Bronchial epithelial cell (primary cell): ENCODE data around the gene EML4. TPM values are rescaled to one million over a fixed set of nuclear protein-coding genes. Genes with fewer than 3 reads are reported as not detected.

Experiments used
- DNase-seq: peaks from one replicate; pipeline ENCODE4 v3.0.0-alpha.2; 2010; ENCODE audit warnings: low read depth
- FAIRE-seq: peaks from 2 replicates; lab custom pipeline; 2011; peaks lifted over from hg19 to GRCh38; lab: Jason Lieb, UNC
- H3K27me3 ChIP-seq: 2 replicates; pipeline ENCODE4 v1.5.1; 2011; ENCODE audit warnings: low read length; ENCODE audit not compliant: control insufficient read depth, insufficient read depth
- H3K36me3 ChIP-seq: 2 replicates; pipeline ENCODE4 v1.5.1; 2011; ENCODE audit warnings: low read length; ENCODE audit not compliant: control insufficient read depth, insufficient read depth
- H3K4me3 ChIP-seq: 2 replicates; pipeline ENCODE4 v1.5.1; 2011; ENCODE audit warnings: mild to moderate bottlenecking, low read depth, low read length, control low read depth
- total RNA-seq: library from RNA; depleted of rRNA; stranded (reverse); fragments of >200 nt; gene quantifications from 2 replicates; pipeline ENCODE4 v1.2.1, GENCODE V29; 2014
- TF ChIP-seq, protein P1 (sequence below): IDR thresholded peaks from 2 replicates; pipeline ENCODE4 v1.5.1; 2011; ENCODE audit warnings: mild to moderate bottlenecking, moderate library complexity, low read length, control low read depth, inconsistent platforms; ENCODE audit not compliant: insufficient read depth, severe bottlenecking

EML4 gene
- total RNA-seq, 1 donor from 2014 or later = 26.3 TPM

DNA sequence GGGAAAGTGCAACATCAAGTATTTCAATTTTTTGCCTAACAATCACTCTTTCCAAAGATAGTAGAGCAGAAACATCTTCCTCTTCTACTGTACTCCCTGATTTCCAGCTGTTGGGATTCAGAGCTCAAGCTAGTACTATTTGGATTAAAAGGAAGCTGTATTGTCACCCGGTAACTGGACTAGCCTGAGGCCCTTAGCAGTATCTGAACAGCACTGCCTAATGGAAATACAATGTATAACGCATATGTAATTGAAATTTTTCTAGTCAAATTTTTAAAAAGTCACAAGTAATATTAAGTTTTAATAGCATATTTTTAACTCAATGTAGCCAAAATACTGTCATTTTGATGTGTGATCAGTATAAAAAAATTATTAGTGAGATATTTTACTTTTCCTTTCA lies 105.7 kb downstream of the EML4 start:
- DNase-seq = no peak
- H3K36me3 ChIP-seq = no peaks in the 10 kb centered on the region
- no peaks in the 10 kb centered on the region for H3K27me3 ChIP-seq
- TF ChIP-seq, protein P1, sequence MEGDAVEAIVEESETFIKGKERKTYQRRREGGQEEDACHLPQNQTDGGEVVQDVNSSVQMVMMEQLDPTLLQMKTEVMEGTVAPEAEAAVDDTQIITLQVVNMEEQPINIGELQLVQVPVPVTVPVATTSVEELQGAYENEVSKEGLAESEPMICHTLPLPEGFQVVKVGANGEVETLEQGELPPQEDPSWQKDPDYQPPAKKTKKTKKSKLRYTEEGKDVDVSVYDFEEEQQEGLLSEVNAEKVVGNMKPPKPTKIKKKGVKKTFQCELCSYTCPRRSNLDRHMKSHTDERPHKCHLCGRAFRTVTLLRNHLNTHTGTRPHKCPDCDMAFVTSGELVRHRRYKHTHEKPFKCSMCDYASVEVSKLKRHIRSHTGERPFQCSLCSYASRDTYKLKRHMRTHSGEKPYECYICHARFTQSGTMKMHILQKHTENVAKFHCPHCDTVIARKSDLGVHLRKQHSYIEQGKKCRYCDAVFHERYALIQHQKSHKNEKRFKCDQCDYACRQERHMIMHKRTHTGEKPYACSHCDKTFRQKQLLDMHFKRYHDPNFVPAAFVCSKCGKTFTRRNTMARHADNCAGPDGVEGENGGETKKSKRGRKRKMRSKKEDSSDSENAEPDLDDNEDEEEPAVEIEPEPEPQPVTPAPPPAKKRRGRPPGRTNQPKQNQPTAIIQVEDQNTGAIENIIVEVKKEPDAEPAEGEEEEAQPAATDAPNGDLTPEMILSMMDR = no peak
- FAIRE-seq = no peak
- H3K4me3 ChIP-seq = no peak overlapping the region

DNA sequence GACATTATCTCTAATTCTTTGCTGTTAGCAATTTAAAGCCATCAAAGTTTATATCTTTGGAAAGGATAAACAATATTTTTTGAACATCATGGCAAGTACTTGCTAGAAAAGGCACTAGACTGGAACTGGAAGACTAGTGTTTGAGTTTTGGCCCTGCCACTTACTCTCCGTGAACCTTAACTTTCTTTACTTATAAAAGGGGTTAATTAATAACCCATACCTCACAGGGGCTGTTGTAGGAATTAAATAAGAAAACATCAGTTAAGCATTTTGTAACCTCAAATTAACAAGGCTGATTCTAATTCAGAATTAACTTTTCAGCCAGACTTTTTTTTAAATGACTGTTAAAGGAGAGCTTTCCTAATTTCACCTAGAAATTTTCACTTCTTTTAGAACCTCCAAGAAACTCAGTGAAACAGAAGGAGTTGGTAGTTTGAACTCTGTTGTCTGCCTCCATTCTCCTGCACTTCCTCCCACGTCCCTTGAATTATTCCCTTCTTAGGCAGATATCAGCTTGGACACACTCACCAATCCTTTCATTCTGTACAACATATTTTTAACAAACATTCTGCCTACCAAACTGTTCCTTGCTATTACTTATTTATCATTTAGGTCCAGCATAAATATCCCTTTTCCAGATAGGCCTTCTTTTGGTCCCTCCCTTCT lies 112.4 kb downstream of the EML4 start:
- TF ChIP-seq, protein P1 = no peak
- Histone ChIP-seq H3K36me3 (no peaks in the 10 kb centered on the region), H3K4me3 (no peak overlapping the region), H3K27me3 (no peaks in the 10 kb centered on the region)
- FAIRE-seq (no peak), DNase-seq (no peak)

DNA sequence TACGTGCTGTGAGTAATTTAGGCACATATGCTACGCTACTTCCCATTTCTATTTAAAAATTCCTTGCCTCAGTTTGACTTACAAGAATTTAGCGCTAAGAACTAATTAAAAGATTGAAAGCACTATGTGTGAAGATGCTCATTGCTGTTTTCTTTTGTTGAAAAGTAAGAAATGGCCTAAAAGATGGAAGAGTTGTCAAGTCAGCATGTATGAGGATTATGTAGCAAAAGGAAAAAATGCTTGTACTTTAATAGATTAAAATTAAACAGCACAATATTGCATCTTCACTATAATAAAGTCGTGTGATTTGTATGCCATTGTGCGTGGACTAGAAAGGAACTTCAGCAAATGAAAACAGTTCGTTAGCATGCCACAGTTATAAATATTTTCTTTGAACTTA lies 114.9 kb downstream of the EML4 start:
- Histone ChIP-seq H3K4me3 (no peak overlapping the region), H3K27me3 (no peaks in the 10 kb centered on the region), H3K36me3 (no peaks in the 10 kb centered on the region)
- FAIRE-seq (no peak), DNase-seq (no peak)
- TF ChIP-seq, protein P1 = no peak

DNA sequence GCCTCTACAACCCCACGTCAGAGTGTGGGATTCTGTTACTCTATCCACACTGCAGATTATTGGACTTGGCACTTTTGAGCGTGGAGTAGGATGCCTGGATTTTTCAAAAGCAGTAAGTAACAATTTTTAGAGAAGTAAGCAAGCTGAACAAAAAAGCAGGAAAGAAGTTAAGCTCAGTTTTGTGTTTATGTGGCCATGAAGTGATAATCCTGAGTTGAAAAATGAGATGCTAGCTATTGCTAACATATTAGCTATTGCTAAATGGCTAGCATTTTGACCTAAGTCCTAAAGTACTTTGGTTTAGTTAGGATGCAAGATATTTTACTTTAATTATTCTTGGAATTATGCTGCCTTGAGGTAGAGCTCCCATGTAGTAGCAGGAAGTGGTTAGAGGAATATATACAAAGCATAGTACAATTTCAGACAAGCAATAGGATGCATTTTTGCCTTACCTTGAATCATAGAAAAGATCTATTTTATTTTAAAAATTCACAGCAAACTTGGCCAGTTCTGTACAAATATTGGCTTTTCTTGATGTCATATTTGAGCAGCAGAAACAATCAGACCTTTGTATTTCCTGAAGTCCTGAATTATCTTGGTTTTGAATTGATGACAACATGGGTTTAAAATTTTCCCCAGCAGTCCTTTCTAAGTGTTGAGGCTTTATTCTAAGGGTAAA lies 117.3 kb downstream of the EML4 start:
- DNase-seq = no peak
- no peak for FAIRE-seq
- Histone ChIP-seq H3K4me3 (no peak overlapping the region), H3K27me3 (no peaks in the 10 kb centered on the region), H3K36me3 (no peaks in the 10 kb centered on the region)
- TF ChIP-seq, protein P1 = no peak

DNA sequence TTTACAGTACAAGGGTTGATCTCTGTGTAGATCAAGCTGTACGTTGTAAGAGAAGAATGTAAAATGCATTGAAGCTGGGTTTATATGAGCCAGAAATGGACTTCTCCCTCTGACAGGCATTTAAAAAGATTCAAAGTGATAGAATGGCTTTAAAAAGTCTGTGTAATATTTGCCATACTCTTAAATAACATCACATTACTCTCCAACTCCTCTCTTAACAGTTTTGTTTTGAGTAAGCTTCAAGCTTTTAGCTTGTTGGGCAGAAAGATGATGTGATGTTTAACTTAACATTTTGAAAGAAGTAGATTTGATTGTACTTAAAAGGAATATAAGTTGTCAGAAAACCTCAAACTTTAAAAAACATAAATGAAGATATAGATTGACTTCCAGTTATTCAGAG lies 119.7 kb downstream of the EML4 start:
- DNase-seq (no peak), FAIRE-seq (no peak)
- Histone ChIP-seq H3K27me3 (no peaks in the 10 kb centered on the region), H3K4me3 (no peak overlapping the region), H3K36me3 (peaks cover 1% of the 10 kb centered on the region)
- TF ChIP-seq, protein P1 = no peak
